Natural killer cell (primary cell): ENCODE data around the gene IL1RAPL2. TPM values are rescaled to one million over a fixed set of nuclear protein-coding genes. Genes with fewer than 3 reads are reported as not detected.
"Not testable (repeated sequence)": the region's sequence is repeated elsewhere in the genome, so short reads cannot be mapped to it uniquely, and the experiment has no call there.

ENCODE experiments used
- ATAC-seq, 3 donors: fragments of 150-1000 bp in 2 of 3; fragments of 200-7000 bp in 1 of 3; cut with Tn5 transposase; 1 replicate in 1 of 3; 2 replicates in 2 of 3; pipeline ENCODE4 v1.10.0; 2021; ENCODE audit warnings: mild to moderate bottlenecking in 2 of 3, moderate library complexity in 2 of 3
- DNase-seq, 2 donors: peaks; one replicate each; pipeline versions ENCODE4 v3.0.0 to v3.0.0-alpha.2; 2013 to 2021; ENCODE audit warnings: mixed read lengths in 1 of 2
- H3K27ac ChIP-seq: one replicate; pipeline ENCODE4 v1.5.1; 2013; ENCODE audit warnings: mild to moderate bottlenecking, low read length
- H3K27me3 ChIP-seq: one replicate; pipeline ENCODE4 v1.6.1; 2013; ENCODE audit warnings: low read length; ENCODE audit not compliant: control insufficient read depth, insufficient read depth
- H3K36me3 ChIP-seq: one replicate; pipeline ENCODE4 v1.6.1; 2013; ENCODE audit warnings: low read length; ENCODE audit not compliant: control insufficient read depth, insufficient read depth
- H3K4me1 ChIP-seq: one replicate; pipeline ENCODE4 v1.6.1; 2013; ENCODE audit warnings: low read length; ENCODE audit not compliant: control insufficient read depth, insufficient read depth
- H3K4me3 ChIP-seq: one replicate; pipeline ENCODE4 v1.5.1; 2013; ENCODE audit warnings: low read length
- H3K9me3 ChIP-seq: one replicate; pipeline ENCODE4 v1.6.1; 2013; ENCODE audit warnings: low read length; ENCODE audit not compliant: control insufficient read depth, insufficient read depth
- H3K27ac Mint-ChIP-seq, 2 donors: one replicate each; pipeline ENCODE4 v1.8.0; 2022; ENCODE audit warnings: mild to moderate bottlenecking in 2 of 2, mixed read lengths in 2 of 2, moderate library complexity in 1 of 2
- H3K27me3 Mint-ChIP-seq, 2 donors: one replicate each; pipeline ENCODE4 v1.8.0; 2022; ENCODE audit warnings: low read depth in 2 of 2, mixed read lengths in 2 of 2
- H3K36me3 Mint-ChIP-seq: one replicate; pipeline ENCODE4 v1.8.0; 2022; ENCODE audit warnings: mixed read lengths
- H3K4me1 Mint-ChIP-seq, 2 donors: one replicate each; pipeline ENCODE4 v1.8.0; 2022; ENCODE audit warnings: mixed read lengths in 2 of 2
- H3K4me3 Mint-ChIP-seq: one replicate; pipeline ENCODE4 v1.8.0; 2022; ENCODE audit warnings: mild to moderate bottlenecking, moderate library complexity, mixed read lengths
- H3K9me3 Mint-ChIP-seq, 2 donors: one replicate each; pipeline ENCODE4 v1.8.0; 2022; ENCODE audit warnings: mixed read lengths in 2 of 2
- WGBS: methylation state at CpG from one replicate; pipeline ENCODE4 v1.1.7; 2013; ENCODE audit warnings: missing lambda C conversion rate; ENCODE audit not compliant: insufficient coverage; 5-methylcytosine and 5-hydroxymethylcytosine counted together
- intact Hi-C: fragments of 100-400 bp; cut with micrococcal nuclease; formaldehyde crosslinking; loops from one replicate; pipeline ENCODE4 v1.14.2; 2022
- total RNA-seq, 4 donors: library from RNA; stranded (reverse); fragments of 120-200 nt in 1 of 4; gene quantifications; one replicate each; pipeline versions ENCODE4 v1.2.3 to v1.2.4, GENCODE V29; 2013 to 2022
- TF ChIP-seq, protein P1 (sequence below): fragments of 200-600 bp; IDR thresholded peaks from one replicate; pipeline ENCODE4 v1.8.0; 2022; ENCODE audit warnings: antibody characterized with exemption

Gene IL1RAPL2
- total RNA-seq, 3 donors from 2014 or later (not counting 1 experiment from before 2014, with no cell fraction given), result not detected

DNA sequence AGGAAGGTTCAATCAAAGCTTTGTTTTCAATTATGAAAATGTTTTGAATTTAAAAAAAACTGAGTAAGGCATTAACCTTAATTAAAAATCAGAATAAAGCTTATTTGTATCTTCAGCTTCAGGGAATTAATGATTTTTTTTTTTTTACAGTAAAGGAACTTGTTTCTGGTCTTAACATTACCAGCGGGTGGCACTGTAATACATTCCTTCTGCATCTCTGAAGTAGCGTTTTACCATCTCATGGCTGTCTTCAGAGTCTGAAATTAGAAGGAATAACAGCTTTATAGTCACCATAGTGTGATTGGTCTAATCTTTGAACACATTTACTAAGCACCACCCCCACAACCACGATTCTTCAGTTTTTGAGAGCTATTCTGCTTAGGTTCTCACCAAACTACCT is 102.6 kb downstream of the IL1RAPL2 start:
- Histone ChIP-seq H3K27ac (no peak overlapping the region), H3K4me1 (no peaks in the 10 kb centered on the region), H3K9me3 (no peaks in the 10 kb centered on the region), H3K4me3 (no peak overlapping the region), H3K27me3 (no peaks in the 10 kb centered on the region), H3K36me3 (no peaks in the 10 kb centered on the region)
- peaks cover 0 to 2% of the 10 kb centered on the region in 2 donors for H3K9me3 Mint-ChIP-seq
- TF ChIP-seq, protein P1, sequence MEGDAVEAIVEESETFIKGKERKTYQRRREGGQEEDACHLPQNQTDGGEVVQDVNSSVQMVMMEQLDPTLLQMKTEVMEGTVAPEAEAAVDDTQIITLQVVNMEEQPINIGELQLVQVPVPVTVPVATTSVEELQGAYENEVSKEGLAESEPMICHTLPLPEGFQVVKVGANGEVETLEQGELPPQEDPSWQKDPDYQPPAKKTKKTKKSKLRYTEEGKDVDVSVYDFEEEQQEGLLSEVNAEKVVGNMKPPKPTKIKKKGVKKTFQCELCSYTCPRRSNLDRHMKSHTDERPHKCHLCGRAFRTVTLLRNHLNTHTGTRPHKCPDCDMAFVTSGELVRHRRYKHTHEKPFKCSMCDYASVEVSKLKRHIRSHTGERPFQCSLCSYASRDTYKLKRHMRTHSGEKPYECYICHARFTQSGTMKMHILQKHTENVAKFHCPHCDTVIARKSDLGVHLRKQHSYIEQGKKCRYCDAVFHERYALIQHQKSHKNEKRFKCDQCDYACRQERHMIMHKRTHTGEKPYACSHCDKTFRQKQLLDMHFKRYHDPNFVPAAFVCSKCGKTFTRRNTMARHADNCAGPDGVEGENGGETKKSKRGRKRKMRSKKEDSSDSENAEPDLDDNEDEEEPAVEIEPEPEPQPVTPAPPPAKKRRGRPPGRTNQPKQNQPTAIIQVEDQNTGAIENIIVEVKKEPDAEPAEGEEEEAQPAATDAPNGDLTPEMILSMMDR, result no peak
- H3K4me1 Mint-ChIP-seq, result no peaks in the 10 kb centered on the region
- 0% methylated on average over 1 of the region's 3 CpGs for WGBS
- H3K4me3 Mint-ChIP-seq, result no peak overlapping the region
- no peak overlapping the region for H3K27ac Mint-ChIP-seq
- no peaks in the 10 kb centered on the region for H3K36me3 Mint-ChIP-seq
- no peak for DNase-seq
- intact Hi-C loops, result no loop called here
- H3K27me3 Mint-ChIP-seq, result no peaks in the 10 kb centered on the region
- no peak for ATAC-seq

GRCh38 chrX:104669063-104669462 is 103.1 kb downstream of the IL1RAPL2 start:
- no peak for DNase-seq
- H3K27ac Mint-ChIP-seq, result no peak overlapping the region
- no peaks in the 10 kb centered on the region for H3K9me3 ChIP-seq
- H3K4me1 ChIP-seq, result no peaks in the 10 kb centered on the region
- WGBS, result 60% methylated on average over 4 of the region's 4 CpGs
- H3K36me3 Mint-ChIP-seq, result no peaks in the 10 kb centered on the region
- H3K4me3 Mint-ChIP-seq, result no peak overlapping the region
- H3K4me3 ChIP-seq, result no peak overlapping the region
- TF ChIP-seq, protein P1, result no peak
- H3K27me3 Mint-ChIP-seq, result no peaks in the 10 kb centered on the region
- ATAC-seq, result no peak
- H3K36me3 ChIP-seq, result no peaks in the 10 kb centered on the region
- H3K27ac ChIP-seq, result no peak overlapping the region
- H3K27me3 ChIP-seq, result no peaks in the 10 kb centered on the region
- intact Hi-C loops, result no loop called here
- H3K4me1 Mint-ChIP-seq, result no peaks in the 10 kb centered on the region
- peaks cover 0 to 2% of the 10 kb centered on the region in 2 donors for H3K9me3 Mint-ChIP-seq

DNA sequence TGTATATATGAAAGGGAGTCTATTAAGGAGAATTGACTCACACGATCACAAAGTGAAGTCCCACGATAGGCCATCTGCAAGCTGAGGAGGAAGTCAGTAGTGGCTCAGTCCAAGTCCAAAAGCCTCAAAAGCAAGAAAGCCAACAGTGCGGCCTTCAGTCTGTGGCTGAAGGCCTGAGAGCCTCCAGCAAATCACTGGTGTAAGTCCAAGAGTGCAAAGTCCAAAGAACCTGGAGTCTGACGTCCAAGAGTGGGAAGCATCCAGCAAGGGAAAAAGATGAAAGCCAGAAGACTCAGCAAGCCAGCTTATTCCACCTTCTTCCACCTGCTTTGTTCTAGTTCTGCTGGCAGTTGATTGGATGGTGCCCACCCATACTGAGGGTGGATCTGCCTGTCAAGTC is 104.1 kb downstream of the IL1RAPL2 start:
- WGBS, result 82% methylated on average over 4 of the region's 4 CpGs
- Mint-ChIP-seq H3K27ac (no peak overlapping the region), H3K4me1 (no peaks in the 10 kb centered on the region), H3K27me3 (no peaks in the 10 kb centered on the region), H3K36me3 (no peaks in the 10 kb centered on the region), H3K9me3 (peaks cover 0 to 2% of the 10 kb centered on the region in 2 donors), H3K4me3 (no peak overlapping the region)
- H3K27ac ChIP-seq, result no peak overlapping the region
- no peaks in the 10 kb centered on the region for H3K36me3 ChIP-seq
- intact Hi-C loops, result no loop called here
- DNase-seq, result no peak
- H3K9me3 ChIP-seq, result no peaks in the 10 kb centered on the region
- TF ChIP-seq, protein P1, result no peak
- H3K4me3 ChIP-seq, result no peak overlapping the region
- H3K27me3 ChIP-seq, result no peaks in the 10 kb centered on the region
- no peak for ATAC-seq
- H3K4me1 ChIP-seq, result no peaks in the 10 kb centered on the region

DNA sequence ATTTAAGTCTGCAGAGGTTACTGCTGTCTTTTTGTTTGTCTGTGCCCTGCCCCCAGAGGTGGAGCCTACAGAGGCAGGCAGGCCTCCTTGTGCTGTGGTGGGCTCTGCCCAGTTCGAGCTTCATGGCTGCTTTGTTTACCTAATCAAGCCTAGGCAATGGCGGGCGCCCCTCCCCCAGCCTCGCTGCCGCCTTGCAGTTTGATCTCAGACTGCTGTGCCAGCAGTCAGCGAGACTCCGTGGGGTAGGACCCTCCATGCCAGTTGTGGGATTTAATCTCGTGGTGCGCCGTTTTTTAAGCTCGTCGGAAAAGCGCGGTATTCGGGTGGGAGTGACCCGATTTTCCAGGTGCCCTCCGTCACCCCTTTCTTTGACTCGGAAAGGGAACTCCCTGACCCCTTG is 111.5 kb downstream of the IL1RAPL2 start:
- H3K36me3 Mint-ChIP-seq, H3K9me3 Mint-ChIP-seq, H3K4me3 Mint-ChIP-seq, H3K27me3 ChIP-seq, ATAC-seq, H3K9me3 ChIP-seq, DNase-seq, H3K36me3 ChIP-seq, intact Hi-C loops, H3K4me1 Mint-ChIP-seq, H3K4me1 ChIP-seq, H3K4me3 ChIP-seq, H3K27me3 Mint-ChIP-seq, H3K27ac ChIP-seq, H3K27ac Mint-ChIP-seq: not testable (repeated sequence)
- WGBS, result 96% methylated on average over 18 of the region's 18 CpGs
